ENCODE data around the gene RNF34. TPM values are rescaled to one million over a fixed set of nuclear protein-coding genes. Genes with fewer than 3 reads are reported as not detected.

The RNF34 gene
- total and polyA plus RNA-seq, 2 of the 13 experiments (the other 11 are each of a cell fraction or from before 2014, with no cell fraction given): 36.8 to 53.2 TPM

- no peaks in the 10 kb centered on the region for H3K79me2 ChIP-seq (ENCODE audit: insufficient read depth, low read length)
- H3K9ac ChIP-seq (ENCODE audit: insufficient read depth, low read depth, low read length): no peak overlapping the region
- DNase-seq (ENCODE audit: low spot score) (no peak), ATAC-seq (no peak; the same call in 2 of the 3 replicates), FAIRE-seq (no peak)
- ChIA-PET POLR2A (no interaction called here), CTCF (ENCODE audit: low intra/inter-chr PET ratio, low total read pairs) (no interaction called here)
- 96% methylated on average over 10 of the region's 14 CpGs for WGBS (ENCODE audit: low lambda C conversion rate)
- no peaks in the 10 kb centered on the region for H3K9me3 ChIP-seq (ENCODE audit: low read length)
- intact Hi-C loops (cut with micrococcal nuclease; ENCODE audit: unreplicated experiment): no loop called here
- H3K36me3 ChIP-seq (replicated peaks in 1 of 2; ENCODE audit: control insufficient read depth in 1 of 2, insufficient read depth in 2 of 2, low read length in 2 of 2): peaks cover 21 to 77% of the 10 kb centered on the region in 2 experiments
- H3K4me3 ChIP-seq (replicated peaks in 1 of 3; ENCODE audit: insufficient read depth in 1 of 3, low read depth in 2 of 3, low read length in 3 of 3): no peak overlapping the region
- TF ChIP-seq AGO2 (optimal IDR thresholded peaks at IDR 0.05; ENCODE audit: low read depth, low read length): peak; percentile 57
- no peak for TF ChIP-seq SP1 (IDR thresholded peaks at IDR 0.05)
- TF ChIP-seq SP1 (CRISPR knock-in tag; IDR thresholded peaks at IDR 0.05): no peak
- H3K27ac ChIP-seq (ENCODE audit: extremely low read length, insufficient read depth, low read length): no peak overlapping the region
- no peak overlapping the region for H3K4me2 ChIP-seq (ENCODE audit: low read depth, low read length)
- no peak overlapping the region for H2AFZ ChIP-seq (ENCODE audit: low read length)
- no peaks in the 10 kb centered on the region for H3K4me1 ChIP-seq (ENCODE audit: insufficient read depth, low read length)
- no TSS peak for BruUV-seq (replicated peaks)
- in situ Hi-C loops (cut with HindIII; ENCODE audit: extremely low pct_ligation_motif_present, low pct_unique_long_range_greater_than_20kb): no loop called here
- H4K20me1 ChIP-seq (ENCODE audit: insufficient read depth, low read length): no peaks in the 10 kb centered on the region
- no peaks in the 10 kb centered on the region for H3K27me3 ChIP-seq (ENCODE audit: control insufficient read depth in 1 of 2, insufficient read depth in 2 of 2, low read length in 2 of 2)
These were observed 23.3 kb downstream of the RNF34 start for GRCh38 chr12:121423253-121423652.

- in situ Hi-C loops (cut with HindIII; ENCODE audit: extremely low pct_ligation_motif_present, low pct_unique_long_range_greater_than_20kb): no loop called here
- TF ChIP-seq PITX1 (CRISPR knock-in tag; IDR thresholded peaks at IDR 0.05): no peak
- no peak for TF ChIP-seq ZBTB1 (CRISPR knock-in tag; IDR thresholded peaks at IDR 0.05; ENCODE audit: borderline replicate concordance)
- TF ChIP-seq ZNF770 (CRISPR knock-in tag; IDR thresholded peaks at IDR 0.05): no peak
- no peak for TF ChIP-seq ZNF878 (CRISPR knock-in tag; IDR thresholded peaks at IDR 0.05)
- TF ChIP-seq ZNF33B (CRISPR knock-in tag; IDR thresholded peaks at IDR 0.05): no peak
- TF ChIP-seq, protein P1, sequence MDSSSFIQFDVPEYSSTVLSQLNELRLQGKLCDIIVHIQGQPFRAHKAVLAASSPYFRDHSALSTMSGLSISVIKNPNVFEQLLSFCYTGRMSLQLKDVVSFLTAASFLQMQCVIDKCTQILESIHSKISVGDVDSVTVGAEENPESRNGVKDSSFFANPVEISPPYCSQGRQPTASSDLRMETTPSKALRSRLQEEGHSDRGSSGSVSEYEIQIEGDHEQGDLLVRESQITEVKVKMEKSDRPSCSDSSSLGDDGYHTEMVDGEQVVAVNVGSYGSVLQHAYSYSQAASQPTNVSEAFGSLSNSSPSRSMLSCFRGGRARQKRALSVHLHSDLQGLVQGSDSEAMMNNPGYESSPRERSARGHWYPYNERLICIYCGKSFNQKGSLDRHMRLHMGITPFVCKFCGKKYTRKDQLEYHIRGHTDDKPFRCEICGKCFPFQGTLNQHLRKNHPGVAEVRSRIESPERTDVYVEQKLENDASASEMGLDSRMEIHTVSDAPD (CRISPR knock-in tag; IDR thresholded peaks at IDR 0.05): no peak
- no peak for TF ChIP-seq FOXK2 (IDR thresholded peaks at IDR 0.05)
- TF ChIP-seq PHF20 (CRISPR knock-in tag; IDR thresholded peaks at IDR 0.05): no peak
- TF ChIP-seq, protein P2, sequence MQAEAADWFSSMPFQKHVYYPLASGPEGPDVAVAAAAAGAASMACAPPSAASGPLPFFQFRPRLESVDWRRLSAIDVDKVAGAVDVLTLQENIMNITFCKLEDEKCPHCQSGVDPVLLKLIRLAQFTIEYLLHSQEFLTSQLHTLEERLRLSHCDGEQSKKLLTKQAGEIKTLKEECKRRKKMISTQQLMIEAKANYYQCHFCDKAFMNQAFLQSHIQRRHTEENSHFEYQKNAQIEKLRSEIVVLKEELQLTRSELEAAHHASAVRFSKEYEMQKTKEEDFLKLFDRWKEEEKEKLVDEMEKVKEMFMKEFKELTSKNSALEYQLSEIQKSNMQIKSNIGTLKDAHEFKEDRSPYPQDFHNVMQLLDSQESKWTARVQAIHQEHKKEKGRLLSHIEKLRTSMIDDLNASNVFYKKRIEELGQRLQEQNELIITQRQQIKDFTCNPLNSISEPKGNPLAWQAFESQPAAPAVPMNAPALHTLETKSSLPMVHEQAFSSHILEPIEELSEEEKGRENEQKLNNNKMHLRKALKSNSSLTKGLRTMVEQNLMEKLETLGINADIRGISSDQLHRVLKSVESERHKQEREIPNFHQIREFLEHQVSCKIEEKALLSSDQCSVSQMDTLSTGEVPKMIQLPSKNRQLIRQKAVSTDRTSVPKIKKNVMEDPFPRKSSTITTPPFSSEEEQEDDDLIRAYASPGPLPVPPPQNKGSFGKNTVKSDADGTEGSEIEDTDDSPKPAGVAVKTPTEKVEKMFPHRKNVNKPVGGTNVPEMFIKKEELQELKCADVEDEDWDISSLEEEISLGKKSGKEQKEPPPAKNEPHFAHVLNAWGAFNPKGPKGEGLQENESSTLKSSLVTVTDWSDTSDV (CRISPR knock-in tag; IDR thresholded peaks at IDR 0.05): no peak
These were observed 24.0 kb downstream of the RNF34 start for GRCh38 chr12:121423682-121424623.

More at GRCh38 chr12:121423682-121424623, 24.0 kb downstream of the RNF34 start:
- intact Hi-C loops (cut with micrococcal nuclease; ENCODE audit: unreplicated experiment): no loop called here
- Histone ChIP-seq H3K9me3 (ENCODE audit: low read length) (no peaks in the 10 kb centered on the region), H3K36me3 (replicated peaks in 1 of 2; ENCODE audit: control insufficient read depth in 1 of 2, insufficient read depth in 2 of 2, low read length in 2 of 2) (peaks cover 24 to 79% of the 10 kb centered on the region in 2 experiments), H3K4me3 (replicated peaks in 1 of 3; ENCODE audit: insufficient read depth in 1 of 3, low read depth in 2 of 3, low read length in 3 of 3) (no peak overlapping the region), H3K79me2 (ENCODE audit: insufficient read depth, low read length) (no peaks in the 10 kb centered on the region), H4K20me1 (ENCODE audit: insufficient read depth, low read length) (no peaks in the 10 kb centered on the region), H3K27ac (ENCODE audit: extremely low read length, insufficient read depth, low read length) (no peak overlapping the region), H3K4me2 (ENCODE audit: low read depth, low read length) (no peak overlapping the region), H3K9ac (ENCODE audit: insufficient read depth, low read depth, low read length) (no peak overlapping the region), H3K4me1 (ENCODE audit: insufficient read depth, low read length) (no peaks in the 10 kb centered on the region), H2AFZ (ENCODE audit: low read length) (no peak overlapping the region), H3K27me3 (ENCODE audit: control insufficient read depth in 1 of 2, insufficient read depth in 2 of 2, low read length in 2 of 2) (no peaks in the 10 kb centered on the region)
- ChIA-PET POLR2A (interaction anchor here (1.2 to 2.0 kb wide), 2 partner anchors 23 to 72 kb away, joined by 3 to 5 read pairs; no protein-coding TSS in a partner anchor), CTCF (ENCODE audit: low intra/inter-chr PET ratio, low total read pairs) (no interaction called here)
- ATAC-seq: no peak
- TSS peak; percentile 30 for BruUV-seq (replicated peaks)
- no peak for FAIRE-seq
- DNase-seq (ENCODE audit: low spot score): no peak
- over 99% methylated on average over 13 of the region's 13 CpGs for WGBS (ENCODE audit: low lambda C conversion rate)
